GM13976 (cell line): Measurements from ENCODE around the gene ZDHHC11.
A peak's percentile ranks its signal among the peaks of the same experiment; 100 is the strongest.
"Not testable (repeated sequence)": the region's sequence is repeated elsewhere in the genome, so short reads cannot be mapped to it uniquely, and the experiment has no call there.

Experiments used
- DNase-seq: peaks from one replicate; pipeline ENCODE4 v3.0.0; 2012; ENCODE audit warnings: low spot score
- in situ Hi-C: fragments of 300-500 bp; cut with MboI; formaldehyde crosslinking; loops from one replicate; pipeline ENCODE4 v1.12.0; 2022; ENCODE audit warnings: low sequenced_read_pairs, mixed read lengths, inconsistent platforms; ENCODE audit not compliant: unreplicated experiment
- TF ChIP-seq, protein P1 (sequence below): IDR thresholded peaks from 2 replicates; pipeline ENCODE4 v1.5.1; 2012; ENCODE audit warnings: borderline replicate concordance, mild to moderate bottlenecking; ENCODE audit not compliant: insufficient read depth; ENCODE audit errors: extremely low read depth, missing control alignments, control extremely low read depth

Gene ZDHHC11

DNA sequence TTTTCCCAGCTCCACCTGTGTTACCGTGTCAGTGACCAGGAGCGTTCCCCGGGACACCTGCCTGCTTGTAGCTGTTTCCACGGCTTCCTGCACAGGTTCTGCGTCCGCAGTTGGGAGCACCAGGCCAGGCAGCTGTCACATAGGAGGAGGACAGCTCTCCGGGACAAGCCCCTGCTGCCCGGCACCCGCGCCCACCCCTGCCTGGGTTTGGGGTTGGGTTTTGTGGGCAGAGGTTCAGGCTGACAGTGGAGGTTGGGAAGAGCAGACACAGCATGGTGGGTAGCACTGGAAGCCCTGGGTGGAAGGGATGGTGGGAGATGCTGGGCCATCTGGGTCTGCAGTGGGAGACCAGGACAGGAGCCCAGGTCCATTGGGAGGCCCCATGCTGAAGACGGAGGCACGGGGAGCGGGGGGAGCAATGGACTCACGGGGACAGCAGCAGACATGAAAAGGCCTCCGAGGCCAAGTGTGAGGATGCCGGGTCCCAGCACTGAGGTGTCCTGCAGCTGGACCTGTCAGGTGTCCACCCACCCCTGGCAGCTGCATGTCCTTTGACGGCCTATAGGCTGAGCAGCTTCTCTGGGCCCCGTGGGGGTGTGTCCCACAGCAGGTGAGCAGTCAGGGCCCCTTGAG is 63.4 kb downstream of the ZDHHC11 start:
- in situ Hi-C loops, DNase-seq: not testable (repeated sequence)

DNA sequence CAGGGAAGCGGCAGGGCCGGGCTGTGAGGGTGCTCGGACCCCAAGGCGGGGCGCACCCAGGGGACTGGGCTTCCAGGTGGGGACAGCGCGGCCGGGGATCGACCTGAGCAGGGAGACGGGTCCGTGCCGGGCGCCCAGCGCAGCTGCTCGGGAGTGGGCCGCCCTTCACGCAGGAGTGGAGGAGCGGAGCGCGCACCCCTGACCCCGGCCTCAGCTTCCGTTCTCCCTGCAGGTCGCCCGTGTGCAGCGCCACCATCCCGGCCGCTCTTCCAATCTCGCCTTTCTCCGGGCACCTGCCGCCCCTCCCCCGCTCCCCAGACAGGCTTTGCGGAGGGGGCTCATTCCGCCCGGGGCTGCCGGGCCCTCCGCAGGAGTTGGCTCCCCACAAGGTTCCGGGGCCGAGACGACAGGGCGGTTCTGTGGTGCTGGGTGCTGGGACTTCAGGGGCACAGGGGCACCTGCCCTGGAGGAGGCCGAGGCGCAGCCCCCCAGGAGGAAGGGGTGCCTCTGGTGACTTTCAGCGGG is 65.5 kb downstream of the ZDHHC11 start:
- in situ Hi-C loops, result not testable (repeated sequence)
- DNase-seq, result peak; percentile 7

DNA sequence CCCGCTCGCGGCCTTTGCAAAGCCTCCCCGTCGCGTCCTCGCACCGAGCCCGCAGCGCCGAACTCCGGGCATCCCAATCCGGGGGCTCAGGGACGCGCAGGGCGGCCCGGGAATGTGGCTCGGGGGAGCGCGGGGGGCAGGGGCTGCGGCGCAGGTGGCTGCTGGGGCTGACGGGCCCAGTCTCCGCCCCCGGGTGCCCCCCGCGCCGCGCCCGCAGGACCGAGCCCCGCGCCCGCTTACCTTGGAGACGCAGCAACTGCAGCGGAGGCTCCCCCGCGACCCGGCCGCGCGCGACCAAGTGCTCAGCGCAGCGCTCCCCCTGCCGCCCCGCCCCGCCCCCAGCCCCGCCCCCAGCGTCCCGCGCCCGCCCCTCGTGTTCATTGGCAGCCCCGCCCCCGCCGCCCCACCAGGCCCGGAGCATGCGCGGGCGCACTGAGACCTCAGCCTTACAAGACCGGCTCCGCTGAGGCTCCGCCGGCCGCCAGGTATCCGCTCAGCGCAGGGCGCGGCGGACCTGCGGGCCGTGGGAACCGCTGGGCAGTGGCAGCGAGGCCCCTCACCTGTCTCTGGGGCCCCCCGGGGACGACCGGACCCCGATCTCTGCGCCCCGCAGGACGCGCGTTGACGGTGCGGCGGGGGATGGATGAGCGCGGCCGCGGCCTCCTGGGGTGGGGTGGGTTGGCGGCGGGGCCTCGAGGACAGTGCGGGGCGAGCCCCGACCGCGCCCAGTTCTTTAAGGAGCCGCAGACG is 66.2 kb downstream of the ZDHHC11 start, which contains the start of gene ZDHHC11B:
Gene ZDHHC11B, minus strand, starts transcription at position 302 of the 750 bp plus-strand sequence. CDS start 17,810 bp downstream, outside the sequence.
- in situ Hi-C loops, result not testable (repeated sequence)
- DNase-seq, result peak; percentile 94

DNA sequence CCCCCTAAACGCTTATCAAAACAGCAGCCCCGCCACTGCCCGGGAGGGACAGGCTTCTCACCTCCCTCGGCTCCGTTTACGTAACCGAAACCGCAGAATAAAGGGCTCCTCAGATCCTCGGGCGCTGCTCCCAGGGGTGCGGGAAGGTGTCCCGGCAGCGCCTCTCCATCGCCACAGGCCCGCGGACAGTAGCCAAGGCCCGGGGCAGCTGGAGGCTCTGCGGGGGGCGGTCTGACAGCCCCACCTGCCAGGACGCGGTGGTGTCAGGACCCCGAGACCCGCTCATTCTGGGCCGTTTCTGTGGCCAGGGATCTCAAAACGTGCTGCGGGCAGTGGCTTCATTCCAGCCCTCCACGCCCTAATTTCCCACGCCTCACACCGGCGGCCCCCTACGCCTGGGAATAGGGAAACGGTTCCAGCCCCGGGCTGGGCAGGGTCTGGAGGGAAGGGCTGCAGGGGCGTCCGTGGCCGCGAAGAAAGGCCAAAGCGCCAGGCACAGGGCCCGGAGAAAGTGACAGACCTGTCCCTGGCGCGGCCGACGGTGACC is 66.8 kb downstream of the ZDHHC11 start:
- in situ Hi-C loops, result not testable (repeated sequence)
- peak; percentile 33 for DNase-seq

DNA sequence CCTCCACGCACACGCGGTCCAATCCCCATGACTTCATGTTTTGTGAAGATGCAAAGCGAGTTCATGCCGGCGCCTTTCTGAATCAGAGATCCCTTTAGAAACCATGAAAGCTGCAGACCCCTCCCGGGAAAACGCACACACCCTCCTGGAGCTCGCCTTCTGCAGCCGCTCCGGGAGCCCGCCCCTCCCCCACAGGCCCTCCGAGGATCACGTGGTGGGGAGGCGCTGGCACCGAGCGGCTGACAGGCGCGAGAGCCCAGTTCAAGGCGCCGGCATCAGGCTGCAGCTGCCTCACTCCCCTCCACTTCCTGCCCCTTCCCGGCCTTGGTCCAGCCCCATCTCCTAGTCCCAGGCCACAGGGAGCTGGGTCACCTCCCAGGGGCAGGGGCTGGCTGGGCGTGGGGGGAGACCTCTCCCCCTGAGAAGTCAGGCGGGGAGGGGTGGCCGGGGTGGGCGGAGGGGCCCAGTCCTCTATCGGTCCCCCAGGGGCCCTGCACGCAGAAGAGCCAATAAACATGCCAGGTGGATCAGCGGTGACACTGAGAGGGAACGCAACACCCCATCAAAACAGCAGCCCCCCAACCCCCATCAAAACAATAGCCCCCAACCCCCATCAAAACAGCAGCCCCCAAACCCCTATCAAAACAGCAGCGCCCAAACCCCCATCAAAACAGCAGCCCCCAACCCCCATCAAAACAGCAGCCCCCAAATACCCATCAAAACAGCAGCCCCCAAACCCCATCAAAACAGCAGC is 67.6 kb downstream of the ZDHHC11 start:
- in situ Hi-C loops, DNase-seq: not testable (repeated sequence)

DNA sequence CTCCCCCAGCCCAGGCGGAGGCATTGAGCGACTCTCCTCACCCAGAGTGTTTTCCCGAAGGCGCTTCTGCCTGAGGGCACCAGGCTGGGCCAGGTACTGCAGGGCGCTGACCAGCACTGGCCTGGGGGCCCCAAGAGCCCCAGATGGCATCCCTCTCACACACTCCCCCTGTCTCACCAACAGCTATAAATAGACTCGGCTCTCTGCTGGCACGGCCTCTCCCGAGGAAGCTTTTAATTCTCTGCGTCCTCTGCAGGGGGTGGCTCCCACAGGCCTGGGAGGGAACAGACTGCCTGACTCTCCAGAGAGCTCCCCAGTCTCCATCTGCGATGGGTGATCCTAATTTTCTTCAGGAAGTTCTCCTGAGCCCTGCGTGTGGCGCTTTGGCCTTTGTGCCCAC is 68.4 kb downstream of the ZDHHC11 start:
- DNase-seq, in situ Hi-C loops: not testable (repeated sequence)

DNA sequence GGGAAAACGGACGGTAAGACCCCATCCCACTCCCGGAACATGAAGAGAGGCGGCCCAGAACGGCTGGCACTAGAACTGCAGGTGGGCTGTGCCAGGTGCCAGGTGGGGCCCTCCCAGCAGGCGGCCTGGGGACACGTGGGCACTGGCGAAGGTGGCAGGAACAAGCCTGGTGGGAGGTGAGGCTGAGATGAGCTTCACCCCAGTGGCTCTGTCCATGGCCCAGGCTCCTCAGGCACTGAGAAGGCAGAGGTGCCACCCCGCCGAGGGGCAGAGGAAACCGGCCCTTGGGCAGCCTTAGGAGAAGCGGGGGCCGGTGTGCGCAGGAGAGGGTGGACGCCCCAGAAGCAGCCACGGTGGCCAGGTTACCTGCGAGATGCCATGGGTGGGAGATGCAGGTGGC is 70.2 kb downstream of the ZDHHC11 start:
- DNase-seq, in situ Hi-C loops: not testable (repeated sequence)

DNA sequence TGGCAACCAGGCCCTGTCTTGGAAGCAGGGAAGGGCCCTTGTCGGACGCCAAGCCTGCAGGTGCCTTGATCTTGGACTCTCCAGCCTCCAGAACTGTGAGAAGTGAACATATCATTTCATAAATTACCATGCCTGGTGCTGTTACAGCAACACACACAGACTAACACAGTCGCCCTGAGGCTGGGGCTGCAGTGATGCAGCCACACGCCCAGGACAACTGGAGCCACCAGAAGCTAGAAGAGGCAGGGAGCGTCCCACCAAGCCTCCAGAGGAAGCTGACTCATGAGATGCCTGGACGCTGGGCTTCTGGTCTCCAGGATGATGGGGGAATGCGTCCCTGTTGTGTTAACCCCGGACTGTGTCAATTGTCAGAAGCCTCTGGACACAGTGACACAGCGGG is 71.8 kb downstream of the ZDHHC11 start:
- DNase-seq, in situ Hi-C loops: not testable (repeated sequence)

DNA sequence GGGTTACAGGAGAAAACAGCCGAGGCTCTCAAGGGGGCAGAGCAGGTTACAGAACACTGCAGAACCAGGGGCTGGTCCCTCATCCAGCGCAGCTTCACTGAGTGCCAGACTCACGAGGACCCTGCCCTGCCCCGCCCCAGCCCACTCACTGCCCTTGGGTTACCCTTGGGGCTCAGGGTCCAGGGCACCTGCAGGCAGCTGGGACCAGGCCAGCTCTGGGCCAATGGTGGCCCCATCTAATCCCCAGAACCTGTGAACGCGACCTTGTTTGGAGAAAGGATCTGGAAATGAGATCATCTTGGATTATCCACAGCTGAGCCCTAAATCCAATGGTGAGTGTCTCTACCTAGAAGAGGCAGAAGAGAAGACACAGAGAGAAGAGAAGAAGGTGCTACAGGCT is 72.4 kb downstream of the ZDHHC11 start:
- in situ Hi-C loops, DNase-seq: not testable (repeated sequence)

DNA sequence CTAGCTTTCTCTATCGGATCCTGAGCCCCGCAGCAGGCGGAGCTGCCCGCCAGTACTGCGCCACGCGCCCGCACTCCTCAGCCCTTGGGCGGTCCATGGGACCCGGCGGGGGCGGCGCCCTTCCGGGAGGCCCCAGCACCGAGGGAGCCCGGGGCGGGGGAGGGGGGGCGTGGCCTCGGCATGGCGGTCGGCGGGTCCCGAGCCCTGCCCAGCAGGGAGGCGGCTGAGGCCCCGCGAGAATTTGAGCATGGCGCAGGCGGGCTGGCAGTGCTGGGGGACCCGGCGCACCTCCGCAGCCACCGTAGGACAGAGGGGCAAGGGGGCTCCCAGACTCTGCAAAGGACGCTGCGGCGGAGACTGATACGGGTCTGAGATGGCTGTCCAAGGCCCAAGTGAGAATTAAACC is 73.0 kb downstream of the ZDHHC11 start:
- DNase-seq, result peak; percentile 14
- TF ChIP-seq, protein P1, sequence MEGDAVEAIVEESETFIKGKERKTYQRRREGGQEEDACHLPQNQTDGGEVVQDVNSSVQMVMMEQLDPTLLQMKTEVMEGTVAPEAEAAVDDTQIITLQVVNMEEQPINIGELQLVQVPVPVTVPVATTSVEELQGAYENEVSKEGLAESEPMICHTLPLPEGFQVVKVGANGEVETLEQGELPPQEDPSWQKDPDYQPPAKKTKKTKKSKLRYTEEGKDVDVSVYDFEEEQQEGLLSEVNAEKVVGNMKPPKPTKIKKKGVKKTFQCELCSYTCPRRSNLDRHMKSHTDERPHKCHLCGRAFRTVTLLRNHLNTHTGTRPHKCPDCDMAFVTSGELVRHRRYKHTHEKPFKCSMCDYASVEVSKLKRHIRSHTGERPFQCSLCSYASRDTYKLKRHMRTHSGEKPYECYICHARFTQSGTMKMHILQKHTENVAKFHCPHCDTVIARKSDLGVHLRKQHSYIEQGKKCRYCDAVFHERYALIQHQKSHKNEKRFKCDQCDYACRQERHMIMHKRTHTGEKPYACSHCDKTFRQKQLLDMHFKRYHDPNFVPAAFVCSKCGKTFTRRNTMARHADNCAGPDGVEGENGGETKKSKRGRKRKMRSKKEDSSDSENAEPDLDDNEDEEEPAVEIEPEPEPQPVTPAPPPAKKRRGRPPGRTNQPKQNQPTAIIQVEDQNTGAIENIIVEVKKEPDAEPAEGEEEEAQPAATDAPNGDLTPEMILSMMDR, result no peak
- in situ Hi-C loops, result no loop called here

DNA sequence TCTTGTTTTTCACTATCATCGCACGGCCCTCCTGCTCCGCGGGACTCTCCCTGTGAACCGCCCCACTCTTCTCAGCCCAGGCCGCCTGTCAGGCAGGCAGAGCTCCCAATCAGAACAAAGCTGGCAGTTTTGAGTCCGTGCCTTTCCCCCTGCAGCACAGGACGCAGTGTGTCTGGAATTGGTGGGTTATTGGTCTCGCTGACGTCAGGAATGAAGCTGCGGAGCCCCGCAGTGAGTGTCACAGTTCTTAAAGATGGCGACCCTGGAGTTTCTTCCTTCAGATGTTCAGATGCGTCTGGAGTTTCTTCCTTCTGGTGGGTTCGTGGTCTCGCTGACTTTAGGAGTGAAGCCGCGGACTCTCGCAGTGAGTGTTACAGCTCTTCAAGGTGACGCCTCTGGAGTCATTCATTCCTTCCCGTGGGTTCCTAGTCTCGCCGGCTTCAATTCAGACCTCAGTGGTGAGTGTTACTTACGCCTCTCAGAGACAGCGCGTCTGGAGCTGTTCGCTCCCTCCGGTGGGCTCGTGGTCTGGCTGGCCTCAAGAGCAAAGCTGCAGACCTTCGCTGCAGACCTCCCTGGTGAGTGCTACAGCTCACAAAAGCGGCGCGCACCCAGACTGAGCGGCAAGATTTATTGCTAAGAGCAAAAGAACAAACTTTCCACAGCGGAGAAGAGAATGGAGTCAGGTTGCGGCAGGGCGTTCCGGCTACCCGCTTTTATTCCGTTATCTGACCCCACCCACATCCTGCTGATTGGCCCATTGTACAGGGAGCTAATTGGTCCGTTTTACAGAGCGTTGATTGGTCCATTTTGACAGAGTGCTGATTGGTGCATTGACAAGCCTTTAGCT is 73.7 kb downstream of the ZDHHC11 start:
- TF ChIP-seq, protein P1, result no peak
- DNase-seq, result peak; percentile 31
- in situ Hi-C loops, result no loop called here
